C1 segment of cervical spinal cord (tissue), 14 donors: Measurements from ENCODE around the gene RRAS.

Experiments used
- DNase-seq, 14 donors: peaks; one replicate each; lab custom pipeline; 2025; lab: John Stamatoyannopoulos, UW

The RRAS gene

GRCh38 chr19:49595819-49596404, 44.0 kb downstream of the RRAS start:
- peak in 1 of 14 donors; percentile 60 for DNase-seq

GRCh38 chr19:49594993-49595818, 44.7 kb downstream of the RRAS start:
- DNase-seq: no peak

- DNase-seq: no peak
These were observed 45.6 kb downstream of the RRAS start for GRCh38 chr19:49594157-49594992.

GRCh38 chr19:49593233-49594113, 46.5 kb downstream of the RRAS start:
- DNase-seq: peak; percentile 15 to 91 (median 88)

GRCh38 chr19:49592486-49593232, 47.3 kb downstream of the RRAS start:
- peak in 2 of 14 donors; percentile 13 to 32 for DNase-seq

GRCh38 chr19:49591731-49592485, 48.0 kb downstream of the RRAS start:
- peak in 12 of 14 donors; percentile 18 to 74 (median 50) for DNase-seq

GRCh38 chr19:49590971-49591730, 48.8 kb downstream of the RRAS start, which contains the start of gene PRR12:
Gene PRR12, plus strand, starts transcription at chr19:49591182. Its CDS starts 473 bp downstream, at chr19:49591655.
- DNase-seq: peak in 13 of 14 donors; percentile 51 to 91 (median 81)

- DNase-seq: peak in 12 of 14 donors; percentile 42 to 94 (median 68)
These were observed 49.6 kb downstream of the RRAS start for GRCh38 chr19:49590071-49590970.

GRCh38 chr19:49589502-49589905, 50.4 kb downstream of the RRAS start:
- no peak for DNase-seq

- DNase-seq: no peak
These were observed 51.4 kb downstream of the RRAS start for GRCh38 chr19:49588365-49589122.

GRCh38 chr19:49587227-49587626, 52.7 kb downstream of the RRAS start:
- DNase-seq: no peak
